PC-9 (cell line): ENCODE results near the gene CACNA1D. TPM values are rescaled to one million over a fixed set of nuclear protein-coding genes. Genes with fewer than 3 reads are reported as not detected.

Source experiments
- BruUV-seq: library from RNA; stranded (reverse); fragments of 400-500 nt; replicated peaks from 2 replicates; lab custom pipeline; 2021; lab: Mats Ljungman, UMichigan
- CTCF ChIA-PET: fragments of 300-600 bp; sonication (Branson Sonifier 250); formaldehyde crosslinking; loops from one replicate; lab custom pipeline; 2022; ENCODE audit warnings: antibody characterized with exemption; lab: Charles Lee
- POLR2A ChIA-PET: fragments of 300-600 bp; sonication (Branson Sonifier 250); formaldehyde crosslinking; loops from one replicate; lab custom pipeline; 2022; ENCODE audit warnings: antibody characterized with exemption; ENCODE audit not compliant: unreplicated experiment; lab: Charles Lee
- DNase-seq, 2 experiments: peaks; one replicate each; pipeline versions ENCODE4 v3.0.0 to v3.0.0-alpha.2; 2015 to 2022; ENCODE audit warnings: mixed read lengths in 1 of 2
- H2AFZ ChIP-seq: fragments of 200-600 bp; sonication (generic); 2 replicates; pipeline ENCODE4 v1.8.1; 2017; ENCODE audit warnings: antibody characterized with exemption
- H3F3A ChIP-seq: fragments of 200-600 bp; sonication (generic); 2 replicates; pipeline ENCODE4 v1.8.1; 2017; ENCODE audit warnings: antibody characterized with exemption, mild to moderate bottlenecking, low read depth; ENCODE audit not compliant: insufficient read depth
- H3K27ac ChIP-seq: fragments of 200-600 bp; sonication (generic); 2 replicates; pipeline ENCODE4 v1.6.1; 2016; ENCODE audit warnings: mixed run types
- H3K27me3 ChIP-seq: fragments of 200-600 bp; sonication (generic); 2 replicates; pipeline ENCODE4 v1.6.1; 2016; ENCODE audit warnings: low read depth, mixed run types; ENCODE audit not compliant: insufficient read depth
- H3K36me3 ChIP-seq: fragments of 200-600 bp; sonication (generic); 2 replicates; pipeline ENCODE4 v1.6.1; 2016; ENCODE audit warnings: low read depth, mixed run types
- H3K4me1 ChIP-seq: fragments of 200-600 bp; sonication (generic); replicated peaks from 2 replicates; pipeline ENCODE4 v1.6.1; 2016; ENCODE audit warnings: mixed run types; ENCODE audit not compliant: insufficient read depth
- H3K4me2 ChIP-seq: fragments of 200-600 bp; sonication (generic); 2 replicates; pipeline ENCODE4 v1.6.1; 2017; ENCODE audit warnings: mixed run types
- H3K4me3 ChIP-seq: fragments of 200-600 bp; sonication (generic); 2 replicates; pipeline ENCODE4 v1.6.1; 2016; ENCODE audit warnings: mixed run types
- H3K79me2 ChIP-seq: fragments of 200-600 bp; sonication (generic); 2 replicates; pipeline ENCODE4 v1.6.1; 2017; ENCODE audit warnings: low read depth, mixed run types
- H3K9me2 ChIP-seq: fragments of 200-600 bp; sonication (generic); 2 replicates; pipeline ENCODE4 v1.8.1; 2017; ENCODE audit warnings: mild to moderate bottlenecking; ENCODE audit not compliant: insufficient read depth
- H3K9me3 ChIP-seq: fragments of 200-600 bp; sonication (generic); 2 replicates; pipeline ENCODE4 v1.8.1; 2016; ENCODE audit warnings: low read depth; ENCODE audit not compliant: insufficient read depth
- H4K20me1 ChIP-seq: fragments of 200-600 bp; sonication (generic); 2 replicates; pipeline ENCODE4 v1.8.1; 2017; ENCODE audit not compliant: insufficient read depth
- CTCF ChIP-seq: fragments of 200-600 bp; sonication (generic); conservative IDR thresholded peaks from 2 replicates; pipeline ENCODE4 v1.6.1; 2017; ENCODE audit warnings: mixed run types, antibody characterized with exemption, mild to moderate bottlenecking, moderate library complexity
- EZH2 ChIP-seq: fragments of 200-600 bp; sonication (generic); IDR thresholded peaks from 2 replicates; pipeline ENCODE4 v1.8.0; 2017; ENCODE audit warnings: antibody characterized with exemption, low read depth
- intact Hi-C: fragments of 100-400 bp; cut with micrococcal nuclease; formaldehyde crosslinking; loops from one replicate; pipeline ENCODE4 v1.10.0; 2022; ENCODE audit not compliant: unreplicated experiment
- total RNA-seq: library from RNA; stranded (reverse); gene quantifications from 2 replicates; pipeline ENCODE4 v1.2.3, GENCODE V29; 2021

Gene CACNA1D
- total RNA-seq, 1 experiment from 2014 or later: not detected

GRCh38 chr3:53800041-53800906 lies 305.9 kb downstream of the CACNA1D start:
- H3K27me3 ChIP-seq: peaks cover 98% of the 10 kb centered on the region
- TF ChIP-seq EZH2 (no peak), CTCF (no peak)
- no peaks in the 10 kb centered on the region for H3K9me2 ChIP-seq
- no peak overlapping the region for H2AFZ ChIP-seq
- H4K20me1 ChIP-seq: no peaks in the 10 kb centered on the region
- CTCF ChIA-PET: interaction anchor here (0.7 kb wide), 1 partner anchor 99 kb away, joined by 5 read pairs; no protein-coding TSS in a partner anchor
- no peaks in the 10 kb centered on the region for H3F3A ChIP-seq
- POLR2A ChIA-PET: no interaction called here
- H3K4me3 ChIP-seq: no peak overlapping the region
- H3K79me2 ChIP-seq: no peaks in the 10 kb centered on the region
- DNase-seq: no peak
- H3K27ac ChIP-seq: no peak overlapping the region
- H3K36me3 ChIP-seq: no peaks in the 10 kb centered on the region
- H3K4me2 ChIP-seq: no peak overlapping the region
- no peaks in the 10 kb centered on the region for H3K9me3 ChIP-seq
- intact Hi-C loops: no loop called here
- H3K4me1 ChIP-seq: no peaks in the 10 kb centered on the region
- no TSS peak for BruUV-seq

- peaks cover 97% of the 10 kb centered on the region for H3K27me3 ChIP-seq
- ChIA-PET POLR2A (no interaction called here), CTCF (no interaction called here)
- no peak for TF ChIP-seq EZH2
- TF ChIP-seq CTCF: no peak
- H3K9me2 ChIP-seq: no peaks in the 10 kb centered on the region
- H4K20me1 ChIP-seq: no peaks in the 10 kb centered on the region
- BruUV-seq: no TSS peak
- no peaks in the 10 kb centered on the region for H3K36me3 ChIP-seq
- no peak overlapping the region for H3K4me3 ChIP-seq
- intact Hi-C loops: no loop called here
- DNase-seq: no peak
- H3K27ac ChIP-seq: no peak overlapping the region
- no peaks in the 10 kb centered on the region for H3K79me2 ChIP-seq
- no peaks in the 10 kb centered on the region for H3K4me1 ChIP-seq
- H3F3A ChIP-seq: no peaks in the 10 kb centered on the region
- no peak overlapping the region for H3K4me2 ChIP-seq
- H3K9me3 ChIP-seq: no peaks in the 10 kb centered on the region
- H2AFZ ChIP-seq: no peak overlapping the region
These were observed 306.9 kb downstream of the CACNA1D start for GRCh38 chr3:53801319-53801718.

- no peaks in the 10 kb centered on the region for H4K20me1 ChIP-seq
- H3K4me1 ChIP-seq: no peaks in the 10 kb centered on the region
- H3K9me3 ChIP-seq: no peaks in the 10 kb centered on the region
- POLR2A ChIA-PET: no interaction called here
- H3K27ac ChIP-seq: no peak overlapping the region
- CTCF ChIA-PET: no interaction called here
- H3K4me2 ChIP-seq: no peak overlapping the region
- no peak overlapping the region for H2AFZ ChIP-seq
- H3K36me3 ChIP-seq: no peaks in the 10 kb centered on the region
- intact Hi-C loops: no loop called here
- H3K79me2 ChIP-seq: no peaks in the 10 kb centered on the region
- H3K27me3 ChIP-seq: peaks cover 99% of the 10 kb centered on the region
- no peak for DNase-seq
- no peak overlapping the region for H3K4me3 ChIP-seq
- BruUV-seq: no TSS peak
- TF ChIP-seq CTCF: no peak
- TF ChIP-seq EZH2: no peak
- no peaks in the 10 kb centered on the region for H3K9me2 ChIP-seq
- H3F3A ChIP-seq: no peaks in the 10 kb centered on the region
These were observed 308.0 kb downstream of the CACNA1D start for GRCh38 chr3:53802256-53802880.
